DOHH2 (cell line): ENCODE data around the gene SEZ6L2.

Source experiments
- CTCF ChIP-seq: fragments of 200-600 bp; sonication (generic); IDR thresholded peaks from one replicate; pipeline ENCODE4 v1.5.1; 2014; ENCODE audit warnings: antibody characterized with exemption, mild to moderate bottlenecking, low read depth, low read length; ENCODE audit not compliant: poor library complexity, severe bottlenecking
- EZH2phosphoT487 ChIP-seq: fragments of 200-600 bp; sonication (generic); IDR thresholded peaks from 2 replicates; pipeline ENCODE4 v1.6.1; 2017; ENCODE audit warnings: borderline replicate concordance, mild to moderate bottlenecking, antibody characterized with exemption, low read length, moderate library complexity, mixed read lengths

GRCh38 chr16:29901607-29901945 lies 2.2 kb upstream of the SEZ6L2 start:
- TF ChIP-seq EZH2phosphoT487 = no peak
- no peak for TF ChIP-seq CTCF
